Measurements from ENCODE around the gene ITPA. TPM values are rescaled to one million over a fixed set of nuclear protein-coding genes. Genes with fewer than 3 reads are reported as not detected.

ITPA gene
- total and polyA plus RNA-seq, 2 experiments from 2014 or later: 33.8 to 74.1 TPM

DNA sequence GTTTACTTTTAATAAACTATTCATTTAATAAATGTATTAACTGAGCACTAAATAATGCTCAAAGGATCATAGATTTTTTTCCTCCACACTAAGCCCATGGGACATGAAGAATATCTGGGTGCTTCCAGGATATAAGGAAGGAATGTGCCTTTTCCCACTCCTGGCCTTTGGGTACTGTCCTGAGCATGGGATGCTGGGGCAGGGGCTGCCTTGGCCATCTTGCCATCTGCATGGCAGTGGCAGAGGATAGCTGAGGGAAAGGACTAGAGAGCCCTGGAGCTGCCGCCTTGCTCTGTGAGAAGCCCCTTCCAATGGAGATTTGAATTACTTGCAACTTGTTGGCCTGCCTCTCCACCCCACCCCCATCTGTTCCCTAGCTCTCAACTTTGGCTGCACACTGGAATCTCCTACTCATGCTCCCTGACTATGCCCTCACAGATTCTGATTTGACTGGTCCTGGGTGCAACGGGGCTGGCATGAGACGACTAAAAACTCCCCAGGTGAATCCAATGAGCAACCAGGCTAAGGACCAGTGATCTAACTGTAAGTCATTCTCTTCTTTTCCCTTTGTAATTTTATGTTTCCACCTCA lies 20.4 kb upstream of the ITPA start:
- DNase-seq (ENCODE audit: low read depth in 1 of 2, low spot score in 1 of 2): no peak
- no peak overlapping the region for H3K27ac ChIP-seq
- no peaks in the 10 kb centered on the region for H3K27me3 ChIP-seq
- no peaks in the 10 kb centered on the region for H3K9me3 ChIP-seq (ENCODE audit: low read depth)
- peaks cover 5% of the 10 kb centered on the region for H3K36me3 ChIP-seq
- no peak for TF ChIP-seq CTCF (IDR thresholded peaks at IDR 0.05; ENCODE audit: low read depth, low read length)
- no peak overlapping the region for H3K4me3 ChIP-seq
- no peaks in the 10 kb centered on the region for H3K4me1 ChIP-seq (ENCODE audit: low read depth)

GRCh38 chr20:3189561-3190131 lies 19.7 kb upstream of the ITPA start:
- Histone ChIP-seq H3K36me3 (peaks cover 11% of the 10 kb centered on the region), H3K27me3 (no peaks in the 10 kb centered on the region), H3K4me1 (ENCODE audit: low read depth) (no peaks in the 10 kb centered on the region), H3K27ac (no peak overlapping the region), H3K4me3 (no peak overlapping the region), H3K9me3 (ENCODE audit: low read depth) (no peaks in the 10 kb centered on the region)
- no peak for DNase-seq (ENCODE audit: low read depth in 1 of 2, low spot score in 1 of 2)
- TF ChIP-seq CTCF (IDR thresholded peaks at IDR 0.05; ENCODE audit: low read depth, low read length): no peak

GRCh38 chr20:3190681-3191111 lies 18.6 kb upstream of the ITPA start:
- no peak for TF ChIP-seq CTCF (IDR thresholded peaks at IDR 0.05; ENCODE audit: low read depth, low read length)
- no peak for DNase-seq (ENCODE audit: low read depth in 1 of 2, low spot score in 1 of 2)
- H3K4me1 ChIP-seq (ENCODE audit: low read depth): no peaks in the 10 kb centered on the region
- H3K27ac ChIP-seq: no peak overlapping the region
- H3K4me3 ChIP-seq: no peak overlapping the region
- no peaks in the 10 kb centered on the region for H3K9me3 ChIP-seq (ENCODE audit: low read depth)
- peaks cover 22% of the 10 kb centered on the region for H3K36me3 ChIP-seq
- no peaks in the 10 kb centered on the region for H3K27me3 ChIP-seq

GRCh38 chr20:3192226-3193015 lies 16.9 kb upstream of the ITPA start:
- TF ChIP-seq CTCF (IDR thresholded peaks at IDR 0.05; ENCODE audit: low read depth, low read length): no peak
- Histone ChIP-seq H3K27ac (no peak overlapping the region), H3K9me3 (ENCODE audit: low read depth) (no peaks in the 10 kb centered on the region), H3K4me3 (no peak overlapping the region), H3K36me3 (peaks cover 22% of the 10 kb centered on the region), H3K4me1 (ENCODE audit: low read depth) (no peaks in the 10 kb centered on the region), H3K27me3 (no peaks in the 10 kb centered on the region)
- DNase-seq (ENCODE audit: low read depth in 1 of 2, low spot score in 1 of 2): no peak

GRCh38 chr20:3193806-3194616 lies 15.3 kb upstream of the ITPA start:
- Histone ChIP-seq H3K4me1 (ENCODE audit: low read depth) (no peaks in the 10 kb centered on the region), H3K9me3 (ENCODE audit: low read depth) (no peaks in the 10 kb centered on the region), H3K36me3 (peaks cover 24% of the 10 kb centered on the region), H3K4me3 (no peak overlapping the region), H3K27me3 (no peaks in the 10 kb centered on the region), H3K27ac (no peak overlapping the region)
- TF ChIP-seq CTCF (IDR thresholded peaks at IDR 0.05; ENCODE audit: low read depth, low read length): no peak
- no peak for DNase-seq (ENCODE audit: low read depth in 1 of 2, low spot score in 1 of 2)
